ENCODE data around the gene EIF3K.
"Not testable (repeated sequence)": the region's sequence is repeated elsewhere in the genome, so short reads cannot be mapped to it uniquely, and the experiment has no call there.

EIF3K gene

DNA sequence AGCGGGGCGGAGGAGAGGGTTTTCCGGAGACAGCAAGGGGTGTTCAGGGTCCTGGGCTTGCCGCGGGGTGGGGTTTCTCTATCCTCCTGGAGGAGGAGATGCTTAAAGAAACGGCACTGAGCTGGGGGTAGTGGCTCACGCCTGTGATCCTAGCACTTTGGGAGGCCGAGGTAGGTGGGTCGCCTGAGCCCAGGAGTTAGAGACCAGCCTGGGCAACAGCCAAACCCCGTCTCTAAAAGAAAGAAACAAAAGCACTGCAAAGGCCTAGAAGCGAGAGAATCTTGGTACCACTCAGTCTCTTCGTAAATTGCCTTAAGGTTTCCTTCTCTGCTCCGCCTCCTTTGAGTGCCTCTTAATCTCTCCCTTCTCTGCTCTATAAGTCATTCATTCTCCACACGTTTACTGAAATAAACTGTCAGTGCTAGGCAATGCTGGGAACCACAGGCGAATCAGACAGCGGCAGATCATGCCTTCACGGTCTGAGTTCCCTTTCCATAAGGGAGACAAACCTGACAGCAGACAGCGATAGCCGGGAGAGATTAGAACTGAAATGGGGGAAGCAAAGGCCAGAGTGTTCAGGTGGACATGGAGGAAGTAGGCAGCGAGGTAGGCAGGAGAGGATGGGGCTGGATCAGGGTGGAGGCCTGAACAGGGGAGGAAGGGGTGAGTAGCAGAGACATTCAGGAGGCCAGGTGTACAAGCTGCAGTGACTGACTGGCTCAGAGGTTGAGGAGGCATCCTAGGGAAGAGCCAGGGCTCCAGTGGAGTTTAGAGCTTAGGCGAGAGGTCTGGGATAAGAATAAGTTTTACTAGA lies 580 bp downstream of the EIF3K start:
- DNase-seq = peak in 1 of 2 donors; percentile 9

DNA sequence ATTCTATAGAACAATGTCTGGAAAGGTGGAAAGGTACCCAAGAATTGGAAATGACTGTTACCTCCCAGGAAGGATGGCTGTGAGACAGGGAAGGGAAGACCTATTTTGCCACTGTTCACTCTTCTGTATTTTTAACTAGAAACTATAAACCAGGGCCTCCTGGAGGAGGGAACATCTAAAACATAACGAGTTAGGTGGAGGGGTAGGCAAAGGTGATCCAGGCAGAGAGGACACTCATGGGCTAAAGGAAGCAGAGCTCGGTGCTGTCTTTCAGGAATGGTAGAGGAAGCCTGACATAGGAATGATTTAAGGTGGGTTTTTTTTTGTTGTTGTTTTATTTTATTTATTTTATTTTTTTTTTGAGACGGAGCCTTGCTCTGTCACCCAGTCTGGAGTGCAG lies 5.8 kb downstream of the EIF3K start:
- DNase-seq = no peak

DNA sequence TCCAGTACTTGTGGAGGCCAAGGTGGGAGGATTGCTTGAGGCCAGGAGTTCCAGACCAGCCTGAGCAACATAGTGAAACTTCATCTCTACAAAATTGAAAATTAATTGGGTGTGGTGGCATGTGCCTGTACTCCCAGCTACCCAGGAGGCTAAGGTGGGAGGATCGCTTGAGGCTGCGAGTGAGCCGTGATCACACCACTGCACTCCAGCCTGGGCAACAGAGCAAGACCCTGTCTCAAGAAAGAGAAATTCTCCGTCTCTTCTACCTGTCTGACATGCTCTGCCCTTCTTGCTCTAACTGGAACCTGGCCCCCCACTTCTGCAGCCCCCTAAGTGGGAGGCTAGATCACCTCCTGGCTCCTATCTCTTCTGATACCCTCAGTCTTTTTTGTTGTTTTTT lies 7.4 kb downstream of the EIF3K start:
- no peak for DNase-seq

DNA sequence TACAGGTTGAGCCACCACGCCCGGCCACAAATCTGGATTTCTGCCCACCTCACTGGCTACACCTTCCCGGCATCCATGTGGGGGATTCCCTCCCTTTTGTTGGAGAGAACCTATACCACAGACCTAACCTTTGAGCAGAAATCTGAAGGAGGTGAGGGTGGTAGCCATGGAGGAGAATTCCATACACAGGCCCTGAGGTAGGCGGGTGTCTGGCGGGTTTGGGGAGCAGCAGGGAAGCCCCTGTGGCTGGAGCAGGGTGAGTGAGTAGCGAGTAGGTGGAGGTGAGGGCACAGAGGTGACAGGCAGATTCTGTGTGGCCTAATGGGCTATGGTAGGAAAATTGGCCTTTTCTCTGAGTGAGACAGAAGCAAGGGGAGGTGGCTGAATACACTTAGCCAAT lies 10.6 kb downstream of the EIF3K start:
- no peak for DNase-seq

DNA sequence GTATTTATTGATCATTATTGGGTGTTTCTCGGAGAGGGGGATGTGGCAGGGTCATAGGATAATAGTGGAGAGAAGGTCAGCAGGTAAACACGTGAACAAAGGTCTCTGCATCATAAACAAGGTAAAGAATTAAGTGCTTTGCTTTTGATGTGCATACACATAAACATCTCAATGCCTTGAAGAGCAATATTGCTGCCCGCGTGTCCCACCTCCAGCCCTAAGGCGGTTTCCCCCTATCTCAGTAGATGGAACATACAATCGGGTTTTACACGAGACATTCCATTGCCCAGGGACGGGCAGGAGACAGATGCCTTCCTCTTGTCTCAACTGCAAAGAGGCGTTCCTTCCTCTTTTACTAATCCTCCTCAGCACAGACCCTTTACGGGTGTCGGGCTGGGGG lies 12.3 kb downstream of the EIF3K start:
- not testable (repeated sequence) for DNase-seq

DNA sequence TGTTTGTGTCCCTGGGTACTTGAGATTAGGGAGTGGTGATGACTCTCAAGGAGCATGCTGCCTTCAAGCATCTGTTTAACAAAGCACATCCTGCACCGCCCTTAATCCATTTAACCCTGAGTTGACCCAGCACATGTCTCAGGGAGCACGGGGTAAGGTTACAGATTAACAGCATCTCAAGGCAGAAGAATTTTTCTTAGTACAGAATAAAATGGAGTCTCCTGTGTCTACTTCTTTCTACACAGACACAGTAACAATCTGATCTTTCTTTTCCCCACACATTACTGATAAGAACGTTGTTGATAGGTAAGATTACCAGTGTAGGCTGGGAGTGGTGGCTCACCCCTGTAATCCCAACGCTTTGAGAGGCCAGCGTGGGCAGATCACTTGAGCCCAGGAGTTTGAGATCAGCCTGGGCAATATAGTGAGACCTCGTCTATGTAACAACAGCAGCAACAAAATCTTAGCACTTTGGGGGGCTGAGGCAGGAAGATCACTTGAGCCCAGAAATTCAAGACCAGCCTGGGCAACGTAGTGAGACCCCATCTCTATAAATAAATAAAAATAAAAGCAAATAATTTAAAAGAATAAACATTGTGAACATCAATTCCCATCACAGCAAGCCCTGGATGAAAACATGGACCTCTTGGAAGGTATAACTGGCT lies 13.0 kb downstream of the EIF3K start:
- DNase-seq = not testable (repeated sequence)

DNA sequence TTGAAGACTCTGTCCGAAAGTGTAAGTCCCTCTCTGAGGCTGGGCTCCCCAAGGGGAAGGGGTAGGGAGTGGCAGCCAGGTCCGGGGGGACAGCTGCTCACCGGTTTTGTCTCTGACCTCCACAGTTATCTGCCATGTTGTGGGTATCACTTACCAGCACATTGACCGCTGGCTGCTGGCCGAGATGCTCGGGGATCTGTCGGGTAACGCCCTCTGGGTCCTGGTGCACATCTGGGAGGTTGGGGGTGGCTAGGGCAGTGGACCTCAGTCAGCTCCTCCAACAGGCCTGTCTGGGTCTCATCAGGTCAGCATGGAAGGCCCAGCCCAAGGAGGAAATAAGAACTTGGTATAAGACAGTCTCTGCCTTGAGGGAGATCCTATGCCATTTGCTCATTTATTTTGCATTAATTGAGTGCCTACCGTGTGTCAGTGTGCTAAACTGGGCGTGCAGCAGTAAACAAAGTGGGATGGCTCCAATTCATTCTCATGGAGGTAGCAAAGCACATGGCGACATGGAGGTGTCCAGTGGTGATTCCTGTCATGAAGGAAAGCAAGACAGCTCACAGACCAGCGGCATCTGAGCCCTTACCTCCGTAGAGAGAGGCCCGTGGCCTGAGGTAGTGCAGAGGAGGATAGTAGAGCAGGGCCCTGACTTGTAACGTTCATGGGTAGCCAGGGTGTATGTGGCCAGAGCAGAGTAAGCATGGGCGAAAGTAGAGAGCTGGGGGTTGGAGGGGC lies 13.7 kb downstream of the EIF3K start:
- no peak for DNase-seq

DNA sequence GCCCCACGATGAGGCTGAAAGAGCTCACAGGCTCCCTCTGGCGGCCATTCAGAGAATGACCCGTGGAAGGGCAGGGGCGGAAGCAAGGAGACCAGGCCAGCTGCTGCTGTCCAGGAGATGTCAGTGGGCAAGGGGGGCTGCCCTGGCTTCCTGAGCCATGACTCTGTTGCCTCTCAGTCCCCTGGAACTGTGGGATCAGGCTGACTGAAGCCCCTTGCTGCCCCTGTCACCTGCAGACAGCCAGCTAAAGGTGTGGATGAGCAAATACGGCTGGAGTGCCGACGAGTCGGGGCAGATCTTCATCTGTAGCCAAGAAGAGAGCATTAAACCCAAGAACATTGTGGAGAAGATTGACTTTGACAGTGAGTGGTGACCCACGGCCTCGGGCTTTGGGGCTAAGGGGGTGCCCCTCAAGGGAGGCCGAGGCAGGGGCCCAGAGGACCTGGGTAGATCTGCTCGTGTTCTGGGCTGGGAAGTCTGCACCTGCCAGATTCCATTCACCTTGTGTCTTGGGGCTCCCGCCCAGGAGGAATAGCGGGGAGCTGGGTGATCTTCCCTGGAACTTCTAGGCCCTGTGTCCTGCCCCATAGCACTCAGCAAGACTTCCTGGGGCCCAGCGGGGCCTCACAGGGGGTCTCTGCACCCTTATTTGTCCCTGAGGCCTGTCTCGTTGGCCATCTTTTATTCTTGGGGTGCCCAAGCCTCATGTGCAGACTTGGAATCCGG lies 15.9 kb downstream of the EIF3K start:
- peak; percentile 48 to 91 for DNase-seq

DNA sequence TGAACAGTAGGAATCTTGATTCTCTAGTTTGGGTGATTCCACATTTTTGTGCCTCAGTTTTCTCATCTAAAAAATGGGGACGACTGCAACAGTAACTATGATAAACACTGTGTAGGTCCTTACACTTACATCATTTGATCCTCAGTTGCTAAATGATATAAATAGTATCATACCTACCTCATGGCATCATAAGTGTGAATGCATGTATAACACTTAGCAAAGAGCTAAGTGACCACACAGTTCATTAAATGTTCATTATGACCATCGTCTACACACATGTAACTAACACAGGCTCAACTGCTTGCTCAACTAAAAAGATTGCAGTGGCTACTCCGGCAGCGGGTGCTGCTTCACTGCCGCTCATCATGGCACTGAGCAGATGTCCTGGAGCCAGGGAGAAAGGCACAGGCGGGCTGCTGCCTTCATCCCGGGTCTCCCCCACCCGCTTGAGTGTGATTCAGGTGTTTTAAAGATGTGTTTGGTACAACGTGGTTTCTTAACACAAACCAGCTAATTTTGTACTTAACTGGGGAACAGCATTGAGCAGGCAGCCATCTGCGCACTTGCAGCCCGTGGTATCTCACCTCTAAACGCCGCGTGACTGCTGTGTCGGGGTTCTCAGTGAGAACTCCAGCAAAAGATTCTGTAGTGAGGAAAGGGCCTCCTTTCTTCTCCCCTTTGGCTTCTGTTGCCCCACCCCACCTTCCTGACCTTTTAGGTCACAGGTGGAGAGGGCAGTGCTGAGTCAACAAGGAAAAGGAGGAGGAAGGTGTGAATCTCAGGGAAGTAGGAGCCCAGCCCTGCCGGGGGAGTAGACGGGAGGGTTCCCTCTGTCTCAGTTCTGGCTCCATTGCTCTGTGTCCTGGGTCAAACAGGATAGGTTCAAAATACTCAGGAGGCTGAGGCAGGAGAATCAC lies 16.8 kb downstream of the EIF3K start:
- no peak for DNase-seq

DNA sequence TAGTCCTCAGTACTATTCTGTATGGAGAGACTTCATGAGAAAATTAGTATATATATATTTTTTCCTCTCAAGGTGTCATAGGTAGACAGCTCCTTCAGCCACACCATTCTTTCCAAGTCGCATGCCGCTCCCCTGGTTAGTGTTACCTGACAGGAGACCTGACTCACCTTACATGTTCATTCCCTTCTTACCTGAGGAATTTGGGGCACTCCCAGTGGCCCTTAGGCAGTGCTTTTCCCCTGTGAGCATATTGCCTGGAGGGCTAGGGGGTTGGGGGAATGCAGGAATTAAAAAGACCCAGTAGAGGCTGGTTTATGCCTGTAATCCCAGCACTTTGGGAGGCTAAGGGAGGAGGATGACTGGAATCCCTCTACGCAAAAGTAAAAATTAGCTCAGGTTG lies 19.5 kb downstream of the EIF3K start:
- DNase-seq = no peak

DNA sequence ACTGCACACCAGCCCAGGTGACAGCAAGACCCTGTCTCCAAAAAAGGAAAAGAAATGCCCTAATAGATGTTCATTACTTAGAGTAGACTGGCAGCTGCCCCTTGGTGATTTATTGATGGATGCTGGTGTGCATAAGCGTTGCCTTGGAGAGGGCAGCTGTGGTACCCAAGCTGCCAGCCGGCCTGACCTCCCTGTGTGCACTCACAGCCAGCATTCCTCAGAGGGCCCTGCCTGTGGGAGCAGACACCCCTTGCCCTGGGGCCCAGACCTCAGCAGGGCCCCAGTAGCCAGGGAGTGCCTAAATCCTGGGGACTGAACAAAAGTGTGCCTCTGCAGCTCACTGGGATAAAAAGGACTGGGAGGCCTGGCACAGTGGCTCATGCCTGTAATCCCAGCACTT lies 20.7 kb downstream of the EIF3K start:
- no peak for DNase-seq

DNA sequence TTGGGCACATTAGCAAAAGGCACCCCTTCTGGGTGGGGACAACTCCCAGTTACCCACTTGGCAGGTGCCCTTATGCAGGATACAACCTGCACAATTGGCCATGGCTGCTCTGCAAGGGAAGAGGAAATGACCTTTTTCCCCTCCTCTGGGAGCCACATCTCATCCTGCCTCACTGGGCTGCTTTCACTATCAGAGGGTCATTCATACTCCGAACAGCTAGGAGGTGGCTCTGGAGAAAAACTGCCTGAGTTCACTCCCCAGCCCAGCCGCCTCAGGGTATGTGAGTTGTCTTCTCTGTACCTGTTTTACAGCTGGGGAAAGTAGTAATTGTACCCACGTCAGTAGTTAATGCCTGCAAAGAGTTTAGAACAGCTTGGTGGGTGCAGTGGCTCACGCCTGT lies 21.4 kb downstream of the EIF3K start:
- DNase-seq = no peak

DNA sequence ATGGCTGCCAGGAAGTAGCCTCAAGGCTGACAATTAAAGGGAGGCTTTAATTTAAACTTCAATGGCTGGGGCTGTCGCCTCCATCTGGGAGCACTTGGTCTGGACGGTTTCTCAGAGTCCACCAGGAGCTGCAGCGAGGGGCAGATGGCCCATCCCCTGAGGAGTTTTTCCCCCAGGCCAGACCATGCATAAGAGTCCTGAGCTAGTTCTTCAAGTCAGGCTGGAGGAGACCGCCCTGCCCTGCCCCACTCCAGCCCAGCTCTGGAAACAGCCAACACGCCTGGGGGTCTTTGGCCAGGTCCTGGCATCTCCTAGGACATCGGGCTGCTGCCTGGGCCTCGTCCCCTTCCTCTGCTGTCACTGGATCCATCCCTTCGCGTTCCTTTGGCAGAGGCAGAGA lies 23.2 kb downstream of the EIF3K start:
- no peak for DNase-seq

DNA sequence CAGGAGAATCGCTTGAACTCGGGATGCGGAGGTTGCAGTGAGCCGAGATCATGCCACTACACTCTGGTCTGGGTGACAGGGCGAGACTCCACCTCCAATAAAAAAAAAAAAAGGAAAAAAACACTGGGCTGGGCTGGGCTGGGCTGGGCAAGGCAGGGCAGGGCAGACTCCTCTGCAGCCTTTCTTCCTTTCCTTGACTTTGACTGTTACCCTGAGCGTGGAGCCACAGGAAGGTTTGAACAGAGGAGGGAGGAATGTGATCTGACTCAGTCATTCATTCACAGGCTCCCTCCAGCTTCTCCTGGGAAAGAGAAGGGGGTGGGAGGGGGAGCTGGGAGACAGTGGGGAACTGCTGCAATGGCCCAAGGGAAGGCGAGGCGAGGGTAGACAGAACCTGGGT lies 25.7 kb downstream of the EIF3K start:
- DNase-seq = no peak

DNA sequence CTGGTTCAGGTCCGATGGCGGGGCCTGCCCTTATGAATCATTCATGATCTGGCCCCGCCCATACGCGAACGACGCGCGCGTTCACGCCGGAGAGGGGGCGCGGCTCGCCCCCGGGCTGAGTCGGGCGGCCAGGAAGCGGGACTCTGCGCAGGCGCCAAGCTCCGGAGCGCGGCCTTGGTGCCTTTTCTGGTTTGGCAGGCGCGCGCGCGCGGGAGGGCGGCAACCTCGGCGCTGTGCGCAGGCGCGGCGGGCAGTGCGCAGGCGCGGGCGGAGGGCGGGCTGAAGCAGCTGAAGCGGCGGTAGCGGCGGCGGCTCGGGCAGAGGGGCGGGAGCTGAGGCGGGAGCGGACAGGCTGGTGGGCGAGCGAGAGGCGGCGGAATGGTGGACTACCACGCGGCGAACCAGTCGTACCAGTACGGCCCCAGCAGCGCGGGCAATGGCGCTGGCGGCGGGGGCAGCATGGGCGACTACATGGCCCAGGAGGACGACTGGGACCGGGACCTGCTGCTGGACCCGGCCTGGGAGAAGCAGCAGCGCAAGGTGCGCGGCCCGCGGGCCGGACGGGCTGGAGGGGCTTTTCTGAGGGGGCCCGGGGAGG lies 28.5 kb downstream of the EIF3K start, which contains the start of gene ACTN4:
Gene ACTN4, plus strand, starts transcription at position 282 of the 598 bp plus-strand sequence. Its CDS starts 97 bp downstream, at position 379.
- peak; percentile 94 to 99 for DNase-seq

DNA sequence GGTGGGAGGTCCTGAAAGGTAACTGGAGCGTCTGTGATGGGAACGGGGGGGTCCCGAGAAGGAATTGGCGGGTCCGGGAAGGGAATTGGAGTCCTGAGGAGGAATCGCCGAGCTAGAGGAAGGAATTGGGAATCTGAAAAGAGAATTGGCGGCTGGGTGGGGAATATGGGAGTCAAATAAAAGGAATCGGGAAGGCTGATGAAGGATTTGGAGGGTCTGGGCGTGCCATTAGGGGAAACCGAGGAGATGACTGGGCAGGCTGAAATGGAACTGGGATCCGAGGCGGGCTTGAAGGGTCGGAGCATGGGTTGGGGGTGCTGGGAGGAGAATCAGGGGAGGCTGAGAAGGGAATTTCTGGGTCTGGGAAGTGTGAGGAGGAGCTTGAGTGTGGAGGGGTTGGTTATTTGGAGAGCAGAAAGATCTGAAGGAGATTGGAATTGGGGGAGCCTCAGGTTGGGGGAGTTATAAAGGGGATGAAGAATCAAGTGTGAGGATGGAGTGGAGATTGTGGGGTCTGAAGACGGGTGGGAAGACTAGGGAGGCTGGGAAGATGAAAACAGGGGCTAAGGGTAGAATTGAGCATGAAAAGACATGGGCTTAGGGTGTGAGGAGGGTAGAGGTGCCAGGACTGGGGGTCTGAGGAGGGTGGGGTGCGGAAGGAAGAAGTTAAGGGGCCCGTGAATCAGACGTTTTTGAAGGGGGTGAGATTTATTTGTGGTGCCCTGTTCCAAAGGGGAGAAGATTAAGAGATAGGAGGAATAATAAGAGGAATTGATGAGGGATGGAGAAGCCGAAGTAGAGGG lies 29.2 kb downstream of the EIF3K start:
- no peak for DNase-seq

DNA sequence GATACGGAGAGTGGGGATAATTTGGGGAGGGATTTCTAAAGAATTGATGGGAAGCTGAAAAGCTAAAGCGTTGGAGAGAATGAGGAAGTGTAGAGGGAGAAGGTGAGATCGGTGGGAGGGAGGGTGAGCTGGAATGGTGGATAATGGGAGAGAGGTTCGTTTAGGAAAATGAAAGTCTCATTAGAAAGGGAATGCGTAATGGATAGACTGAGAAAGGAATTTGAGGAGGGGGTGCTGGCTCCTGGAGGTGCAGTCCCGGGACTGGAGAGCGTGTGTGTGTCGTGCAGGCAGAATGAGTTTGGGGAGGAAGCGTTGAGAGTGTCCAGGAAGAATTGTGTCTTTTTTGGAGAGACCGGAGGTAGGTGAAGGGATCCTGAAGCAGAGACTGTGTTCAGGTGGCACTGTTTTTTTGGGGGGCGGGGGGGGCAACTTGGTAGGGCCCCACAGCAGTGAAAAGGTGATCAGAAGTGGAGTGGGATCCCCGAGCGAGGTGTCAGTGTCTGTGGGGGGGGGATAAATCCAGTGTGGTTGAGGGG lies 29.8 kb downstream of the EIF3K start:
- no peak for DNase-seq

DNA sequence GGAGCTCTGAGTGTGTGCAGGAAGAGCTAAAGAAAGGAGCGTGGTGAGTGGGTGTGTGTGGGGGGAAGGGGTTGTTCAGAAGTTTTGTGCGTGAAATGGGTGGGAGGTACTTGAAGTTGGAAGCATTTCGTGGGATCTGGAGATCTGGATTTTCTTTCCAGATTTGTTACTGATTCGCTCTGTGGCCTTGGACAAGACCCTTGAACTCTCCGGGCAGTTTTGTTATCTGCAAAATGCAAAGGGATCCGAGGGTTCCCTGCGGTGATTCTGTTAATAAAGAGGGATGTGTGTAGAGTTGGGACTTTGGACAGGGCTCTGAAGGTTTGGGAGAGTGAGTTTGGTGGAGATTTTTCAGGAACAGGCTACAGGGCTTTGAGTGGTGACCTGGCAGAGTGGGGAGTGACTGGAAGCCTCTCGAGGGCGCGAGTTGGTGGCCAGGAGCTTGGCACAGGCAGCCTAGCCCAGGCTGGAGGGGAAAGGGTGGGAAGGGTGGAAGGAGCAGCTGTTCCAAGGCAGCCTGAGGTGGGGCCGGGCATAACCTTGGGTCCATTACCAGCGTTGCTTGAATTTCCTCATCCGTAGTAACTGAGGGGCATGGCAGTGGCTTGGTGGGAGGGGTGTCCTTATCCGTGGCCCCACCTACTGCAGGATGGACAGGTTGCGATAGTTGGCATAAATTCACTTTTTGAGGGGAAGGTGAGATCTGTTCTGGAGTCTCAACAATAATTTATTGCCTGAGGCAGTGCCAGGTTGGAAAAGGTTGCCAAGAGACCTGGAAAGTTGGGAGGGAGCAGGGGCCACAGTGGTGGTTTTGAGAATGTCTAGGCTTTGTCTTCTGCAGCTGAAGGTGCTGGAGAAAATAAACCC lies 30.6 kb downstream of the EIF3K start:
- DNase-seq = no peak

DNA sequence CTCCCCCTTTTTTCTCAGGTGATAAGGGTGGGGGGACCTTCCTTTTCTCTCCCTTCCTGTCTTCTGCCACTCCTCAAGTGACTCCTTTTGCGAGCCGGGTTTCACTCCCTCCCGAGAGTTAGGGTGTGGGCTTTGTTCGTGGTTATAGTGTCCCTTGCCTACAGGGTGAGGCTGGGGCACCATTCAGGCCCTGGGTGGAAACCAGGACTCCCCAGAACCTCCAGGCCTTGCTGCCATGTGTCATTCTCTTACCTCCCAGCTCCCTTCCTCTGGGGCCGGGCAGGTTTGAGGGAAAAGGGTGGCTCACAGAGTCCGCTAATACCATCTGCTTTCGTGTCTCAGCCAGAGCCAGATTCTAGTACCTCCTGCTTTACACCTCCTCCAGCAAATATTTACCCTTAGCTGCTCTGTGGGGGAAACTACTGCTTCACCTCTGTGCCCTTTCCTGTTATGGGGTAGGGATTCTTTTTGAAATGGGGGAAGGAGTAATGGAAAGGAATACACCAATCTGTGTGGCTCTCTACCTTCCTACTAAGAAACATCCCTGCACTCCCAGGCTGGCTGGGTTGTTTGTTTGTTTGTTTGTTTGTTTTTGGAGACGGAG lies 31.3 kb downstream of the EIF3K start:
- DNase-seq = no peak

Data from inflammatory macrophage treated with lipopolysaccharide for 1 hour (primary cell).